Cardiac septum (tissue), 1 donor: ENCODE data around the gene VPS36. TPM values are rescaled to one million over a fixed set of nuclear protein-coding genes. Genes with fewer than 3 reads are reported as not detected.
"Not testable (repeated sequence)": the region's sequence is repeated elsewhere in the genome, so short reads cannot be mapped to it uniquely, and the experiment has no call there.

ENCODE experiments used
- DNase-seq: peaks from one replicate; pipeline ENCODE4 v3.0.0-alpha.2; 2020; ENCODE audit warnings: low spot score
- intact Hi-C: fragments of 100-400 bp; cut with DNase I; formaldehyde crosslinking; loops from one replicate; pipeline ENCODE4 v1.14.0; 2022
- total RNA-seq: library from RNA; stranded (reverse); fragmentation: NEBNext Ultra II Directional; extraction: Animal tissue kit (Norgen Biotek cat#: 25700); gene quantifications from one replicate; pipeline ENCODE4 v1.2.1, GENCODE V29; 2021
- donor health status: DM: no; HTN: no; CAD: no.

Gene VPS36
- total RNA-seq, 1 donor from 2014 or later: 30.2 TPM

GRCh38 chr13:52395704-52396103 is 54.7 kb downstream of the VPS36 start:
- no peak for DNase-seq
- intact Hi-C loops: no loop called here

GRCh38 chr13:52394586-52394985 is 55.8 kb downstream of the VPS36 start:
- no peak for DNase-seq
- intact Hi-C loops: no loop called here

DNA sequence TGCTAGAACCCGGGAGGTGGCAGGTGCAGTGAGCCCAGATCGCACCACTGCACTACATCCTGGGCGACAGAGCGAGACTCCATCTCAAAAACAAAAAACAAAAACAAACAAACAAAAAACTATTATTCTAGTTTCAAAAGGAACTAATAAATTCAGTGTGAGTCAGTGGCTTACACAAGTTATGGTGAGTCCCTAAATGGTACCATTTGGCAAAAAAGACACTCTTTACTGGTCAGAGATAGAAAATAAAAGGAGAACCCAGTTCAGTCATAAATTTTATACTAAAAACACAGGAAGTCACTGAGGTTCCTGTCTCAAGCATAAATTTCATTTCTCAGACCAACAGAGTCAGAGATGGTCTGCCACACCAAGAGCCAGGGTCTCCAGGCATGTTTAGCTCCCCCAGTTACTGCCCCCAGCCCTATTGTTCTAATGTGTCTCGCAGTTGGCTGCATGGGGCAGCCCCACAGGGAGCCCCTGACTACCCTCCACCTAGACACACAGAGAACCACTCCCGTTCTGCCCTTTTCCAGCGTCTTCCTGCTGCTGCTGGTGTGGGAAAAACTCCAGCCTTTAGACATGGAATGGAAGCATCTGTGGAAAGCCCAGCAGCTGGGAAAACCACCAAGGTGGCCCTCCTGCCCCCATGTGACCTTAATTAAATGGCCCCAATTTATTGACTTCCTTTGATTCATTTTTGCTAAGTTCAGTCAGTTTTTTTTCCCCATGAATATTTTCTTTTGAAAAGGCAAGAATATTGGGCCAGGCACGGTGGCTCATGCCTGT is 56.7 kb downstream of the VPS36 start:
- intact Hi-C loops: no loop called here
- DNase-seq: no peak

DNA sequence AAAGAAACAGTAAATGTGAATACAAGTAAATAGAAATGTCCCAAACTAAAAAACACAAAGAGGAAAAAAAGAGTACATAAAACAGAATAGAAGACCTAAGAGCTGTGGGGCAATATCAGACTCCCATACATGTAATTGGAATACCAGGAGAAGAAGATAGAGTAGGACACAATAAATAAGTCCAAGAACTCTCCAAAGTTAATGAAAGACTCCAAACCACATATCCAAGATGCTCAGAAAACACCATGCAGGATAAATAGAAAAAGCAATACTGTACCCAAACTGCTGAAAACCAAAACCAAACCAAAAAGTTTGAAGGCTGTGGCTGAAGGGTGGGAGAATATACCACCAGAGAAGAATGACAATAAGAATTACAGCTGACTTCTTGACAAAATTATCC is 62.7 kb downstream of the VPS36 start:
- intact Hi-C loops: no loop called here
- no peak for DNase-seq

DNA sequence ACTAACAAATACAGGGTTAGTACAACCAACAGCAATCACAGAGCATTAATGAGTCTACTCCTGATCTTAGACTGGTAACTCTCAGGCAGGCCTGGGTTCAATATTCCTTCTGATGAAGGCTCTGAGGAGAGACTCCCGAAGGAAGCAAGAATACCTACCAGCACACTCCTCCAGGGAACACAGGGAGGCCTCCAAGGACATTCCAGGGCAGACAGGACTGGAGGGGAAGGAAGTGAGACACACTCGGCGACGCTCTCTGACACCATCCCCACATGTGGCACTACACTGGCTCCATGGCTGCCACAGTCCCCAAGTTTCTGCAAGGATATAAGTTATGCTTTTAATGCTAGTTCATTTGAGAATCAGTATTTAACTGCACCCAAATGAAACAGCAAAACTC is 64.6 kb downstream of the VPS36 start:
- intact Hi-C loops: no loop called here
- DNase-seq: no peak

DNA sequence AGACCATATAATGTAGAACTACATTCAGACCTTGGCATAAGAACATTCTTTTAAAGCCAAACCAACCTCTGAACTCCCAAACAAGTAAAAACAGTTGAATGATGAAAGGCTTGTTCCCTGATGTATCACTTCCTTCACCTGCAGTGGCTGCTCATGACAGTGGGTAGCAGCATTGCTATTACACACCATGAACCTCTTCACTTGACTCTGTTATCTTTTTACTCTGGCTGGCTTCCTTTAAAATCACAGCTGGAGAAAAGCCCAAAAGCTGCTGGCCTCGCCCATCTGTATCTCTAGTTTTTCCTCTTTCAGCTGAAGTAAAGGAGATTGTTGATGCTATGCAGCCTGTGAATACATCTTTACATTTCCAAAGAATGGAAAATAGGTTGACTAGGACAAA is 67.1 kb downstream of the VPS36 start:
- intact Hi-C loops: no loop called here
- DNase-seq: no peak

DNA sequence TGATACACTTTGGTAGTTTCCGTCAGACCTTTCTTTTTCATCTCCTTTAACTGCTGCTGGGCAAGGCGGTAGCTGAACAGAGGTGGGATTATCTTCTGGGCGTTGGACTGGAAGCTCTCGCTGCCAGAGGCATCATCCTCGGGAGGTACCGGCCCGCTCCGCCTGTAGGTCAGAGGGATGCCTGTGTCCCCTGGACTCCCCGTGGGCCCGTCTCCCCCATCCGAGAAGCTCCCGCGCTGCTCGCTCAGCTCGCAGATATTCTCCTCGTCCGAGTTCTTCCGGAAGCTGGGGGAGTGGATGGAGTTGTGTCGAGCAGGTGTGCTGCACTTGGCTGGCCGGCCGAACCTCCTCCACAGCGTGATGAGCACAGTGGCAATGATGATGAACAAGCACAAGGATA is 72.1 kb downstream of the VPS36 start:
- DNase-seq: no peak
- intact Hi-C loops: no loop called here

DNA sequence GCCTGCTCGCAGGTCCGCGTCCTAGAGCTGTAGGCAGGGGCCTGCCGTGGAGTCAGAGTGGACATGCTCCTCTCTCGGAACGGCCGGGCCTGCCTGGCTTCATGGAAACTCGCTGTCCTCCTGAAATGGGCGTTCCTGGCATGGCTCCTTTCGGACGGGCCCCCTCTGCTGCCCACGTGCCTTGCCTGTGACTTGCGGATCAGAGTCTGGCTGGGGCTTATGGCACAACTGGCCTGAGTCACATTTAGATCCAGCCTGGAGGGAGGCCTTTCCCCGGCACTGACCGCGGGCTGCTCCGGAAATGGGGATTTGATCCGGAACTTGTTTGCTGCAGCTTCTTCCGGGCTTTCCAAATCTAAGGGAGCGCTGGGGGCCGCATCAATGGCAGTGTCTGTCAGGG is 72.5 kb downstream of the VPS36 start:
- DNase-seq: no peak
- intact Hi-C loops: no loop called here

- no peak for DNase-seq
- intact Hi-C loops: no loop called here
Observed at GRCh38 chr13:52374873-52375411, 75.5 kb downstream of the VPS36 start.

DNA sequence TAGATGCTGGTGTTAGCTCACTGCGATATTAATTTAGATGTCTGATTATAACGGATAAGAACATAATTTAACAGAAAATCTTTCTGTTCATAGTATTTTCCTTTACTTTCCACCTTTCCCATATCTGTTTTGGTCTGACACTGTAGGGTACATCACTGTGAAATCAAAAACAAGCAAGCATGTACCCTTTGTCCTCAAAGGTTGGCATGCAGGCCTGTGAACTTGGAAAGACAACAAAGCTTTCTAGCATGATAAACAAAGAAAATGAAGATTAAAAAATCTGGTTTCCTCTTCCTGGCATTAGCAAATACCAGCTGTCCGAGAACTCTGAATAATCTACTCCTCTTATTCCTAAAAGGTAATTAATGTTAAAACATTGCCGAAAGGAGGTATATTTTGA is 76.0 kb downstream of the VPS36 start:
- intact Hi-C loops: no loop called here
- no peak for DNase-seq

DNA sequence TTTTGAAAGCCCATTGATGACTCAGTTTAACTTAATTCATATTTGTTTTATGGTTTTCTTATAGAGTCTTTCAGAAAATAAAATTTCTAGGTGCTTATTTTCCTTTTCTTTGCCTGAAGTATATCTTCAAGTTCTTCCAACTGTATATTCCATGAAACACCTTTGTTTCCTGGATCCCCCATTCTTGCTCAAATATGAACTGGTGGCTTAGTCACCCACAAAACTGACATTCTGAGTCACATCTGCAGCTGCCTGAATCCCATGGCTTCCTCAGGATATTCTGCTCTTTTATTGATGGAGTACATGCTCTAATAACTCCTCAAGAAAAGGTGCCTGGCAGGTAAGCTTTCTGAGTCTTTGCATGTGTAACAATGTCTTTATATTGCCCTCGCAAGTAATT is 77.2 kb downstream of the VPS36 start:
- DNase-seq: not testable (repeated sequence)

DNA sequence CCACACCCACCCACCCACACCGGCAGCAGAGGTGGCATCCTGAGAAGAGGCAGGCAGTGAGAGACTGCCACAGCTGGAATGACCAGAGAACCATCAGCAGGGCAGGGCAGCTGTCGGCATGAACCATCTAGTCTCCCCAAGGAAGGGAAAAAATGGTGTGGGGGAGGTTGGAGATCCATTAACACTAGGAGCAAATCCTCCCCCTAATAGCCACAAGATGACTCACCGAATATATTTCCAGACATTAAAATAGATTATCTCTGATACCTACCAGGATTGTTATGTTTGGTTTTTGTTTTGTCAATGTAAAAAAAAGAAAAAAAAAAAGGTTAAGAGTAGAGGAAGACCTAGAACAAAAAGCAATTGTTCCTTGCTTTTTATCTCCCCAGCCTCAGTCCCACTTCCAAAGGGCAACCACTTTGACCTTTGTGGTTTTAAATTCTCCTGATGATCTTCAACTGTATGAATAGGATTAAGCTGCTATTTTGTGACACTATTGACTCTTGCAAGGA is 78.6 kb downstream of the VPS36 start:
- intact Hi-C loops: no loop called here
- no peak for DNase-seq

More for the DNA sequence above, 77.2 kb downstream of the VPS36 start:
- intact Hi-C loops: not testable (repeated sequence)

GRCh38 chr13:52366291-52366690 is 84.1 kb downstream of the VPS36 start:
- DNase-seq: no peak
- intact Hi-C loops: no loop called here

Other genes with a start within 250 kb of the VPS36 start
- 6.8 TPM for gene THSD1, start 44.5 kb downstream of the VPS36 start, total RNA-seq
- gene CKAP2, start 4.8 kb upstream of the VPS36 start, total RNA-seq: 7.4 TPM
- gene HNRNPA1L2, start 191.8 kb upstream of the VPS36 start, total RNA-seq: 4.3 TPM
- gene SUGT1, start 202.2 kb upstream of the VPS36 start, total RNA-seq: 49.1 TPM